PC-9 (cell line): Measurements from ENCODE around the gene NFKBIA. TPM values are rescaled to one million over a fixed set of nuclear protein-coding genes. Genes with fewer than 3 reads are reported as not detected.
A peak's percentile ranks its signal among the peaks of the same experiment; 100 is the strongest.

Source experiments
- BruUV-seq: library from RNA; stranded (reverse); fragments of 400-500 nt; replicated peaks from 2 replicates; lab custom pipeline; 2021; lab: Mats Ljungman, UMichigan
- CTCF ChIA-PET: fragments of 300-600 bp; sonication (Branson Sonifier 250); formaldehyde crosslinking; loops from one replicate; lab custom pipeline; 2022; ENCODE audit warnings: antibody characterized with exemption; lab: Charles Lee
- POLR2A ChIA-PET: fragments of 300-600 bp; sonication (Branson Sonifier 250); formaldehyde crosslinking; loops from one replicate; lab custom pipeline; 2022; ENCODE audit warnings: antibody characterized with exemption; ENCODE audit not compliant: unreplicated experiment; lab: Charles Lee
- DNase-seq, 2 experiments: peaks; one replicate each; pipeline versions ENCODE4 v3.0.0 to v3.0.0-alpha.2; 2015 to 2022; ENCODE audit warnings: mixed read lengths in 1 of 2
- H2AFZ ChIP-seq: fragments of 200-600 bp; sonication (generic); 2 replicates; pipeline ENCODE4 v1.8.1; 2017; ENCODE audit warnings: antibody characterized with exemption
- H3F3A ChIP-seq: fragments of 200-600 bp; sonication (generic); 2 replicates; pipeline ENCODE4 v1.8.1; 2017; ENCODE audit warnings: antibody characterized with exemption, mild to moderate bottlenecking, low read depth; ENCODE audit not compliant: insufficient read depth
- H3K27ac ChIP-seq: fragments of 200-600 bp; sonication (generic); 2 replicates; pipeline ENCODE4 v1.6.1; 2016; ENCODE audit warnings: mixed run types
- H3K27me3 ChIP-seq: fragments of 200-600 bp; sonication (generic); 2 replicates; pipeline ENCODE4 v1.6.1; 2016; ENCODE audit warnings: low read depth, mixed run types; ENCODE audit not compliant: insufficient read depth
- H3K36me3 ChIP-seq: fragments of 200-600 bp; sonication (generic); 2 replicates; pipeline ENCODE4 v1.6.1; 2016; ENCODE audit warnings: low read depth, mixed run types
- H3K4me1 ChIP-seq: fragments of 200-600 bp; sonication (generic); replicated peaks from 2 replicates; pipeline ENCODE4 v1.6.1; 2016; ENCODE audit warnings: mixed run types; ENCODE audit not compliant: insufficient read depth
- H3K4me2 ChIP-seq: fragments of 200-600 bp; sonication (generic); 2 replicates; pipeline ENCODE4 v1.6.1; 2017; ENCODE audit warnings: mixed run types
- H3K4me3 ChIP-seq: fragments of 200-600 bp; sonication (generic); 2 replicates; pipeline ENCODE4 v1.6.1; 2016; ENCODE audit warnings: mixed run types
- H3K79me2 ChIP-seq: fragments of 200-600 bp; sonication (generic); 2 replicates; pipeline ENCODE4 v1.6.1; 2017; ENCODE audit warnings: low read depth, mixed run types
- H3K9me2 ChIP-seq: fragments of 200-600 bp; sonication (generic); 2 replicates; pipeline ENCODE4 v1.8.1; 2017; ENCODE audit warnings: mild to moderate bottlenecking; ENCODE audit not compliant: insufficient read depth
- H3K9me3 ChIP-seq: fragments of 200-600 bp; sonication (generic); 2 replicates; pipeline ENCODE4 v1.8.1; 2016; ENCODE audit warnings: low read depth; ENCODE audit not compliant: insufficient read depth
- H4K20me1 ChIP-seq: fragments of 200-600 bp; sonication (generic); 2 replicates; pipeline ENCODE4 v1.8.1; 2017; ENCODE audit not compliant: insufficient read depth
- CTCF ChIP-seq: fragments of 200-600 bp; sonication (generic); conservative IDR thresholded peaks from 2 replicates; pipeline ENCODE4 v1.6.1; 2017; ENCODE audit warnings: mixed run types, antibody characterized with exemption, mild to moderate bottlenecking, moderate library complexity
- EZH2 ChIP-seq: fragments of 200-600 bp; sonication (generic); IDR thresholded peaks from 2 replicates; pipeline ENCODE4 v1.8.0; 2017; ENCODE audit warnings: antibody characterized with exemption, low read depth
- intact Hi-C: fragments of 100-400 bp; cut with micrococcal nuclease; formaldehyde crosslinking; loops from one replicate; pipeline ENCODE4 v1.10.0; 2022; ENCODE audit not compliant: unreplicated experiment
- total RNA-seq: library from RNA; stranded (reverse); gene quantifications from 2 replicates; pipeline ENCODE4 v1.2.3, GENCODE V29; 2021

Gene NFKBIA
- total RNA-seq, 1 experiment from 2014 or later: 34.8 TPM

GRCh38 chr14:35406506-35407305, 2.2 kb upstream of the NFKBIA start:
- POLR2A ChIA-PET: no interaction called here
- Histone ChIP-seq H3F3A (peaks cover 26% of the 10 kb centered on the region), H3K27ac (peak overlapping the region; percentile 60), H3K36me3 (peaks cover 16% of the 10 kb centered on the region), H3K4me1 (peaks cover 45% of the 10 kb centered on the region), H3K79me2 (peaks cover 28% of the 10 kb centered on the region), H3K9me2 (no peaks in the 10 kb centered on the region), H2AFZ (no peak overlapping the region), H3K4me2 (peak overlapping the region; percentile 89), H3K4me3 (peak overlapping the region; percentile 7; the same call in 1 of the 2 replicates), H3K27me3 (no peaks in the 10 kb centered on the region), H4K20me1 (peaks cover 8% of the 10 kb centered on the region; the same call in 1 of the 2 replicates), H3K9me3 (no peaks in the 10 kb centered on the region)
- intact Hi-C loops: loop anchor here (1.0 to 5.0 kb wide), 3 partner anchors 177 to 359 kb away; partner anchors contain the start of gene FAM177A1
- DNase-seq: peak; percentile 41 to 89
- TF ChIP-seq EZH2: no peak
- peak; percentile 77 for TF ChIP-seq CTCF
- no TSS peak for BruUV-seq
- CTCF ChIA-PET: no interaction called here

GRCh38 chr14:35406090-35406489, 1.5 kb upstream of the NFKBIA start:
- Histone ChIP-seq H3K9me2 (no peaks in the 10 kb centered on the region), H3F3A (peaks cover 31% of the 10 kb centered on the region), H3K36me3 (peaks cover 22% of the 10 kb centered on the region), H3K79me2 (peaks cover 33% of the 10 kb centered on the region), H3K27ac (no peak overlapping the region), H3K4me1 (peaks cover 51% of the 10 kb centered on the region), H3K4me3 (no peak overlapping the region), H3K4me2 (peak overlapping the region; percentile 89), H4K20me1 (peaks cover 8% of the 10 kb centered on the region; the same call in 1 of the 2 replicates), H2AFZ (no peak overlapping the region), H3K27me3 (no peaks in the 10 kb centered on the region), H3K9me3 (no peaks in the 10 kb centered on the region)
- TF ChIP-seq CTCF: no peak
- TF ChIP-seq EZH2: no peak
- no TSS peak for BruUV-seq
- no peak for DNase-seq
- intact Hi-C loops: loop anchor here (5.0 kb wide), 1 partner anchor 359 kb away; the partner anchor contains the start of gene FAM177A1
- CTCF ChIA-PET: no interaction called here
- POLR2A ChIA-PET: no interaction called here

- H3K9me3 ChIP-seq: no peaks in the 10 kb centered on the region
- H2AFZ ChIP-seq: peak overlapping the region; percentile 83
- peaks cover 38% of the 10 kb centered on the region for H3F3A ChIP-seq
- H3K4me3 ChIP-seq: peak overlapping the region; percentile 85; the same call in 1 of the 2 replicates
- peaks cover 28% of the 10 kb centered on the region for H3K36me3 ChIP-seq
- no peaks in the 10 kb centered on the region for H3K27me3 ChIP-seq
- peaks cover 33% of the 10 kb centered on the region for H3K79me2 ChIP-seq
- H3K4me1 ChIP-seq: peaks cover 54% of the 10 kb centered on the region
- TF ChIP-seq CTCF (no peak), EZH2 (no peak)
- H3K27ac ChIP-seq: peak overlapping the region; percentile 89
- ChIA-PET CTCF (interaction anchor here (0.6 kb wide), 1 partner anchor 69 kb away, joined by 6 read pairs; no protein-coding TSS in a partner anchor), POLR2A (interaction anchor here (0.5 to 0.8 kb wide), 8 partner anchors 36 to 550 kb away, joined by 3 to 6 read pairs (median 4); partner anchors contain the start of gene PSMA6)
- no peaks in the 10 kb centered on the region for H3K9me2 ChIP-seq
- H3K4me2 ChIP-seq: peak overlapping the region; percentile 89
- peaks cover 8% of the 10 kb centered on the region; the same call in 1 of the 2 replicates for H4K20me1 ChIP-seq
- no TSS peak for BruUV-seq
- intact Hi-C loops: loop anchor here (5.0 kb wide), 1 partner anchor 358 kb away; the partner anchor contains the start of gene FAM177A1
- DNase-seq: no peak
Observed at GRCh38 chr14:35405304-35405996, 901 bp upstream of the NFKBIA start.
